Activated T-cell treated with anti-CD3 and anti-CD28 coated beads for 4 hours (primary cell): ENCODE measurements around the gene NELFCD.
"Not testable (repeated sequence)": the region's sequence is repeated elsewhere in the genome, so short reads cannot be mapped to it uniquely, and the experiment has no call there.

Experiments used
- DNase-seq: peaks from one replicate; pipeline ENCODE4 v3.0.0-alpha.2; 2020

The NELFCD gene

DNA sequence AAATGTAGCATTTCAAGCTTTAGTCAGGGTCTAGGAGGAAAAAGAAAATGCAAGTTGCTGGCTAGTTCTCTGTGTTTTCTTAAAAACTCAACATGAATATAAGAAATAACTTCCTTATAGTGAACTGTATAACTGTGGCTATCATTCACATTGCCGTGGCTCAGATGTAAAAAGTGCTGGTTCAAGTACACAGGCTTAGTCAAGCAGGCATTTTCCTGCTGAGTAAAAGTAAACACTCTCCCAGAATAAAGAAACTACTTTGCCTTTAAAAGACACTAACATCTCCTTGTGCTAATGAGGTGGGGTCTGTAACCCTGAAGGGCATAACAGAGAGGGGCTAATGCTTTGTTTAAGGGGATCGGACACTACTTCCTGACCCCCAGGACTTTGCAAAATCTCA, 47.8 kb downstream of the NELFCD start:
- DNase-seq = no peak

DNA sequence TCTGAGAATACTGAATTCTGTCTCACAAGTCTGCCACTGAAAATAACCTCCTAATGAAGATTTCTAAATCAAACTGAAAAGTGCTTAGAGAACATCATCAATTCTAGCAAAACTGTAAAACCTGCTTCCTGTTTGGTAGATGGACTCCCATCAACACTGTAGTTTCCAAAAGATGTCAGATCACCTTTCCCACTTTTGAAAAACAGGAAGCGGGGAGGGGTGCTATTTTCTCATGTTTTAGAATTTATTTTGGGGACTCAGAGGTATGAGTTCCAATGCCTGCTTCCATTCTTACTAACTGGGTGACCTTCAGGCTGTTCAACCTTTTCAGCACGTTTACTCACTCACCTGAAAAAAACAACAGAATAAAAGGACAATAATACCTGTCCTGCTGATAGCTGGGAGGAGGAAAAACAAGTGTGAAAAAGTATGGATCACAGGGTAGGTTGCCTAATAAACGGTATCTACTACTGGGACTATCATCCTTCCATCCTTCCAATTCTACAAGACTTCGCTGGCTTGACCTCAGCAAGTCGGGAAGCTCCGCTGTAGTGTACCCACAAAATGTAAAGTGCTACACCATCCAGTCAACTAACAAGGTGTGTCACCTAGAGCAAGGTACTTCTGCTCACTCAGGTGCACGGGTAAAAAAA, 50.0 kb downstream of the NELFCD start:
- DNase-seq = no peak

DNA sequence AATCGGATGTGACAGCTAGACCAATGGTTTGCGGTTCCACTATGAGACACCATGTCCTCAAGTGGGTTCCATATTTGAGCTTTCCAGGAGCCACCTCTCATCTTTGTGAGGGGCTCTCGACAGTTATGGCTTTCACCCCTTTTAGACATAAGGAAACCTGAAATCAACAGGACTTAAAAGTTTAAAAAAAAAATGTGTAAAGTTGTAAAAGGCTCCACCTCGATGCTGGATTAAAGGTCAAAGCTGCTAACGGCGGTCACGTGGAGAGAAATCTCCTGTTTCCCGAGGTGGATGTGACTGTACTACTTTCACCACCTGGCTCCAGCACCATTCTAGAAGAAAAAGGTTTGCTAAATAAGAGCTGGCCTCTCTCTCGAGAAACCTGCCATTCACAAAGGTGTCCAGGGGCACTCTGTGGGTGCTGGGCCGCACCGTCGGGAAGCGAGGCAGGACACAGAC, 50.5 kb downstream of the NELFCD start:
- no peak for DNase-seq

DNA sequence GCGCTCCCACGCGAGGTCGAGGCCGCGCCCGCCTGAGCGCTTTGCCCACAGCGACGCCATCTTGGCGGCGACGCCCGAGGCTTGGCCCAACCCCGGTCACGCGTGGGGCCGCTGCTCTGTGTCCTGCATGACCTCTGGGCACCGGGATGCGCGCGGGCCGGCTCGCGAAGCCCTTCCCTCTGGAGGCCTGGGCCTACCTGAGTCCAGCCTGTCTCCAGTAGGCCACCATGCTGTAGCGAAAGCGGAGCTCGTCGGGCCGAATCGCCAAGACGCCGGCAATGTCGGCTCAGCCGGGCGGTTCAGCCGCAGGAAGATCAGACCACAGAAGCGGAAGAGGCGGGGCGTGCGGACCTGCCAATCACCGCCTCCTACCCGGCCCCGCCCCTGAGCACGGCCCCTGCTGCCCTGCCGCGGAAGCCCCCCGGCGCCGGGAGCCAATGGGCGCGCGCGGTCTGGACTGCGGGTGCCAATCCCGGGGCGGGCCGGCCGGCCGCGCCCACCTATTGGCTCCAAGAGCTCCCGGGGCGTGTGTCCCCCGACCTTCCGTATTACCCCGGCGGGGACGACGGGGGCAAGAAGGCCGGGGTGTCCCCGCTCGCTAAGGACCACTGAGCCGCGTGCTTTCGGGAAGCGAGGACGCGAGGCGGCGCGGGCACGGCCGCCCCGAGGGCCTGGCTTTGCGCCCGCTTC, 51.1 kb downstream of the NELFCD start, which contains the start of gene ATP5F1E:
ATP5F1E (minus strand) TSS at position 313 of the 690 bp plus-strand sequence; CDS start at position 229, 84 bp downstream.
- peak; percentile 94 for DNase-seq

DNA sequence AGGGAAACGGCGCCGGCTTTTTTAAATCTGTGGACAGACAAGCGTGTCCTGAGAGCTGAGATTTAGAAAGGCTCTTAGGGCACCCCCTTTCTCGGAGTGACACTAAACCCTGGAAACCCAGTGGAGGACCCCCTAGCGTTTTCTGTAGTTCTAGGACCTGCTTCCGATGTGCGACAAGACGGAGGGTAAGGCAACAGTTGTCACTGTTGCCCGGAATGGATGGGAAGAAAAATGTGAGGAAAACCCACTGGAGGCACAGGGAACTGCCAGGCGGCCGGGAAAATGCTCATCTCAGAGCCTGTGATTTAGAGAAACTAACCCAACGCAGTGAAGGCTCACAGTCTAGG, 51.6 kb downstream of the NELFCD start:
- no peak for DNase-seq

DNA sequence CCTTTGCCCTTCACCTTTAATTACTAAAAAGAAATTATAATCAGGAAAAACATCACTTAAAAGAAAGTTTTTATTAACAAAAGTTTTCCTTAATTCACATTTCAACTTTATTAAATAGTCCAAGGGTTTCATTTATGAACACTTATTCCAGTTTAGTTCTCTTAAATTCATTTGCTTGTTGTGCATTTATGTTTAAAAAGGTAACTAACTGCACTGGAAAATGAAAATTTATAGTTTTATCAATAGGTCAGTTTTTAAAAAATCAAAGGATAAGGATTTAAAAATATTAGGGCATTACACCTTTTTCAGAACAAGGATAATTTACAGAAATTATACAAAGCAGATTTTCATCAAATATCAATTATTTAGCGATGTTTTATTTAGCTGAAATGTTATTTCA, 52.0 kb downstream of the NELFCD start:
- DNase-seq = no peak

DNA sequence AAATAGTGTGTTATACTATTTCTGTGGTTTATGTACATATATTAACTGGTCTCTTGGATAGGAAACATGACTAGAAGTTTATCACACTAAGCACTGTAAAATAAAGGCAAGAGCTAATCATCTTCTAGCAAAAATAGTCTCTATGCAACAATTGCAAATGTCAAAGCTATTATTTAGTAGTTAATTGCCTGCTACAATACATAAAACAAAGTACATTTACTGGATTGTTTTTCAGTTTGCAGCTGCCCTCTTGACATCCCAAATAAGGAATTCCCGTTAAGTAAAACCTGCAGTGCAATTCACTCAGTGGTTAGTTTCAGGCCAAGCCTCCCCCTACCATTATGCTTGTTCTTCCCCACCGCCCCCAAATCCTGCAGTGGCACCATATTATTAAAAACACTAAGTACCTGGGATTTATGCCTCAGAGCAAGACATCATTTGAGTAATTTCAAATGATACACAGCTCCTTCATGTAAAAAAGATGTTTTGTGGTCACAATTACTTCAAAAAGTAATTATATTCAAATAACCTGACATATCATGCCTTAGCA, 52.6 kb downstream of the NELFCD start:
- no peak for DNase-seq

DNA sequence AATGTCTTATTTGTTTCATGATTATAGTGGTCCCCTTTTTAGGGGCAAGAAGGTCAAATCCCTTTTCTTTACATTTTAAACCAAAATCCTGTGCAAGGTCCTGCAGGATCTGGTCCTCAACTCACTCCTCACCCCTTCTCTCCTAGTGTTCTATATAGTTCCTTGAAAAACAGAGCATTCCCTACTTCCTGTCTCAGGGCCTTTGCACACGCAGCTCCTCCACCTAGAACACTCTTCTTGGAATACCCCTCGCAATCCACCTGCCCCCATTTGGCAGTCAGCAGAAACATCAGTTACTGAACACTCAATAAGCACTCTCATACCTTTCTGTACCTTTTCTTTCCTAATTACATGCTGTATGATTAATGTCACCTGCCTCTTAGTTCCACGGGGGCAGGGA, 54.3 kb downstream of the NELFCD start:
- no peak for DNase-seq

DNA sequence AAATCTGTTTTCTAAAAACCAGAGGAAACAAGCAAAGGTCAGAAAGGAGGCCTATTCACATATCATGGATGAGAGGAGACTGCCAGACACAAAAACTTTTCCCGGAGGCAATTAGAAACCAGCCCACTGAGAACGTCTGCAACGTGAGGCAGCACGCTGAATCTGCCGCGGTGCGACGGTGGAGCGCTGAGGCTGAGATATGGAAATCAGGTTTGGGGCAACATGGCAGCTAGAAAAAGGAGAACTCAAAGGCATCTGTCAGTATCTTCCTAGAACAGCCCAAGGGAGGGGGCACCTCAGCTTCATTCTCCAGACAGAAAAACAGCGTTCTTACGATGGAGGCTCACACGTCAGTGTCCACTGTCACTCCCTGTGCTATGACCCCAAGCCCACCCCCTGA, 56.3 kb downstream of the NELFCD start:
- DNase-seq = no peak

DNA sequence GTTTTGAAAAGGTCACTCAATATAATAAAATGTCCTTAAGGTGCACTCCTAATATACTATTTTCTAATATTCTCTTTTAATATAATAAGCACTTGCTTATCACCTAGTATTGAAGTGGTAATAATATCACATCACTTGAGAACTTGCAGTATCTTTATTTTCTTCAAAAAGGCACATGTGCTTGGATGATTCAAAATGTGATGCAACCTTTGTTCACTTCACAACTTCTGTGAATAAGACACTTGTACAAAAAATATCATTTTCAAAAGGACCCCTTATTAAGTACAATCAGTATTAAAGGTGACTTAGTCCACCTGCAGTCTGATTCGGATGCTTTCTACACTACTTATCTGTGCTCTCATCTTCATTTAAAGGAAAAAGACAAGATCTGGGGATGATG, 58.2 kb downstream of the NELFCD start:
- DNase-seq = no peak

DNA sequence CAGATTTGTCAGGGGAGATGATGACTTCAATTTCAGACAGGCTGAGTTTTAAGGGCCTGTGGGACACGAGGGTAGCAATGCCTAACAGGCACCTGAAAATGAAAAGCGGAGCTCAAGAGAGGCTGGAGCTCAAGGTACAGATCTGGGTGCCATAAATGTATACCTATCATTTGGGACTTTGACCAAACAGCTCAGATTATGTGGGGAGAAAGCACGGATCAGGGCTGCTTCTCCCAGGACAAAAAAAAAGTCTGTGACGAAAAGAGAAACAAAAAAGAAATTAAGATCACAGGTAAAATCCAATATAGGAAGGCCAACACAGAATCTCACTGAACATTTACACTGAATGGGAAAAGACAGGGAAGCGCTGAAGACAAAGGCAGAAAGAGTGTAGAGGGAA, 59.6 kb downstream of the NELFCD start:
- DNase-seq = no peak

DNA sequence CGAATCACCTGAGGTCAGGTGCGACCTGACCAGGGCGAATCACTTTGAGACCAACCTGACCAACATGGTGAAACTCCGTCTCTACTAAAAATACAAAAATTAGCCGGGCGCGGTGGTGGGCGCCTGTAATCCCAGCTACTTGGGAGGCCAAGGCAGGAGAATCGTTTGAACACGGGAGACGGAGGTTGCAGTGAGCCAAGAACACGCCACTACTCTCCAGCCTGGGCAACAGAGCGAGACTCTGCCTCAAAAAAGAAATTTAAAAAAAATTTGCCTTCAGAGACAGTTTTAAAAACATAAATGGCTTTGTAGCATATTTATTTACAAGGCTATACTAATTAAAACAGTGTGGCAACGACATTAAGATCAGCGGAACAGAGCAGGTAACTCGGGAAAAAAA, 60.4 kb downstream of the NELFCD start:
- DNase-seq = not testable (repeated sequence)

DNA sequence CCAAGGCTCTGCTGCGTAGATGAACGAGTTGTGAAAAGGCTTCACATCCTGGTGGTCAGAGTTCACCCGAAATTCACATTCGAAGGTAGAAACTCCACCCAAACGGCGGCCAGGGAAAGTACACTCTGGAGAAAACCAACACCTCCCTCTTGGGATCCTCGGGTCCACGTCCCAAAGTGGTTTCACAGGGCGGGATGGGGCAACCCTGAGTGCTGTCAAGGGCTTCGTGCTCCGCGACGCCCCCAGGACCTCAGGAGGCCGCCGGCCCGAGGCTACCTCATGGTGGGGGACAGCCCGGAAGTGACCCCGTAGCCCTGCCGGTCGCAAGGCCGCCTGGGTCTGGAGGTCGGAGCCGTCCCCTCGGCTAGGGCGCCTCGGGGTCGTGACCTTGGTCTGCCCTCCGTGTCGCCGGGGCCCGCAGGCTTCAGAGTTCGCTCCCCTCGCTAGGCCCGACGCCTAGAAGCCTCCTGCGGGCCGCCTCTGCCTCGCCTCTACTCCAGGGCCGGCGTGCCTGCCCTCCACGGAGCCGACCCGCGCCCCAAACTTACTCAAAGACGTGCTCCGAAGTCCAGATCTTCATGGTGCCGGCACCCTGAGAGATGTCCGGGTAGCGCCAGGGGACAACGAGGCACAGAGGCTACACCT, 61.2 kb downstream of the NELFCD start, which contains the start of gene PRELID3B:
PRELID3B (minus strand) TSS at position 636 of the 645 bp plus-strand sequence; CDS start at position 580, 56 bp downstream.
- no peak for DNase-seq

DNA sequence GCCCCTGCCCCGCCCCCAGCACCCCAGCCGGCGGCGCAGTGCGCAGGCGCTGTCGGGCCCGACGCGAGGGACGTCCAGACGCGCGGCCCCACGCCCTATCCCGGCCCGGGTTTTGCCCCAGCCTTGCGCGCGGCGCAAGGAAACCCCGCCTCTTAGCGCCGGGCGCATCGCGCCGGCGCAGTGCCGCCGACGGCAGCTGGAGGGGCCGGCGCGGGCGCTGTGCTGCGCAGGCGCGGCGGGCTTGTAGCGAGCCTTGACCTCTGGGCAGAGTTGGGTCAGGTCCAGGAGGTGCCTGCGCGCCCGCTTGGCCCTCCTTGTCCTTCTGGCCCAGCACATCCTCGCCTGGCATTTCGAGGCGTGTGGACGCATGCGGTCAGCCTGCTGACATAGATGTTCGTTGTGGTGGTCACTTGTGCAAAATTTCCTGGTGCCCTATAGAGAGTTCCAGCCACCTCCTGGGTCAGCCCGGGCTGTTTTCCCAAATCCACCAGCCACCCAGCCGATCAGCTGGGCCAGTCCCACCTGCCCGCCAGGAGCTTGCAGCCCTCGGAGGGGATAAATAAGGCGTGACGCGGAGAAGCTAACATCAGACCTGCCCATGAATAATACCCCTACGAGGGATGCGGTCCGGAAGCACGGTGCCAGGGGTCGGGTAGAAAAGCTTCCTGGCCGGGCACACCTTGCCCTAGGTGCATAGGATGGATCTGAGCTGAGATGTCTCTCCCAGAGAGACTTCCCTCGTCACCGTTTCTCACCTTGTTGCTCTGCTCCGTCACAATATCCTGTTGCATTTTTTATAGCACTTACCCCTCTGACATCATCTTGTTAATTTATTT, 62.0 kb downstream of the NELFCD start:
- peak; percentile 90 for DNase-seq

DNA sequence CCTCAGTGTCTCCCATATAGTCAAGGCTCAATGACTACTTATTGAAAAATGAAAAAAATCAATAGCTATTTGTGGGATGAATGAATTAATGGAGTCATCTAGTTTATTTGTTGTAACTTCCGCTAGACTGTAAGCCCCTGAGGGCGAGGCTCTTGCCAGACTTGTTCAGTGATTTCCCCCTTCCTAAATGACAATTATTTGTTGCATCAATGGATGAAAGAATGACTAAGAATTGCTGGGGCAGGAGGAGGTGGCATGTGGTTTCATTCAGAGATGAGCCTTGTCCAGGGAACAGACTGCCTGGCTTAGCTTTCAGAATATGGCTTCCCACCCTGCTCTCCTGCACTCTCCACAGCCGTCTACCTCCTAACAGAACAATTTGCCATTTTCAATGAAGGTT, 62.6 kb downstream of the NELFCD start:
- no peak for DNase-seq

DNA sequence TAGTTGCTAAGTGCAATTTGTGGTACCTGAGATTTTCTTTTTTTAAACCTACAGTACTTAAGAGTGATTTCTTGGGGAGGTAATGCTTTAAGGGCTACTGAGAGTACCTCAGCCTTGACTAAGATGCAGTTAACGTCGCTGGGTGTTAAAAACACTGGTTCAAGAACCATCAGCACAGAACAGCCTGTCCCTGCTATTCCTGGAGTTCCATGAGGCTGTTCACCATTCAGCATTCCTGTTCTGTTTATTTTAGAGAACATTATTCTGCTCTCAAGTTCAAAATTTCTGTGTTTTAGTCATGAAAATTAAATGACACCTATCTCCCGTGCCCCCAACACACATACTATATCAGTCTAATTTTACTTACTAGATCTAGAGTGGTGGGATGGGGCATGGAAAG, 63.2 kb downstream of the NELFCD start:
- no peak for DNase-seq
